AG09309 (cell line): ENCODE measurements around the gene CDT1.

Source experiments
- DNase-seq: peaks from one replicate; pipeline ENCODE4 v3.0.0-alpha.2; 2010; ENCODE audit warnings: low read depth
- H3K4me3 ChIP-seq: 2 replicates; pipeline ENCODE4 v1.5.1; 2011; ENCODE audit warnings: mild to moderate bottlenecking, low read depth, low read length, moderate library complexity; ENCODE audit not compliant: control insufficient read depth
- CTCF ChIP-seq: IDR thresholded peaks from 2 replicates; pipeline ENCODE4 v1.5.1; 2011; ENCODE audit warnings: mild to moderate bottlenecking, low read depth, low read length, inconsistent platforms; ENCODE audit not compliant: insufficient read depth, control insufficient read depth; ENCODE audit errors: missing control alignments

Gene CDT1

GRCh38 chr16:88839026-88839529 is 35.5 kb downstream of the CDT1 start:
- DNase-seq = no peak

GRCh38 chr16:88839745-88840599 is 36.4 kb downstream of the CDT1 start:
- no peak overlapping the region for H3K4me3 ChIP-seq
- DNase-seq = no peak
- no peak for TF ChIP-seq CTCF

More at GRCh38 chr16:88839026-88839529, 35.5 kb downstream of the CDT1 start:
- no peak overlapping the region for H3K4me3 ChIP-seq
- TF ChIP-seq CTCF = no peak

- TF ChIP-seq CTCF = no peak
- no peak overlapping the region for H3K4me3 ChIP-seq
- DNase-seq = no peak
These were observed 37.1 kb downstream of the CDT1 start for GRCh38 chr16:88840600-88841215.

- no peak for DNase-seq
- no peak for TF ChIP-seq CTCF
- no peak overlapping the region for H3K4me3 ChIP-seq
These were observed 38.1 kb downstream of the CDT1 start for GRCh38 chr16:88841521-88842307.

GRCh38 chr16:88842308-88842756 is 38.7 kb downstream of the CDT1 start:
- DNase-seq = no peak
- no peak for TF ChIP-seq CTCF
- no peak overlapping the region for H3K4me3 ChIP-seq

- no peak overlapping the region for H3K4me3 ChIP-seq
- no peak for TF ChIP-seq CTCF
- no peak for DNase-seq
These were observed 39.2 kb downstream of the CDT1 start for GRCh38 chr16:88842806-88843205.
